KMS-11 (cell line): ENCODE results near the gene ZNF560.
"Not testable (repeated sequence)": the region's sequence is repeated elsewhere in the genome, so short reads cannot be mapped to it uniquely, and the experiment has no call there.

Source experiments
- H2AFZ ChIP-seq: fragments of 200-600 bp; sonication (generic); 2 replicates; pipeline ENCODE4 v1.6.1; 2016; ENCODE audit warnings: antibody characterized with exemption, mixed run types, low read depth
- H3K27ac ChIP-seq: fragments of 200-600 bp; sonication (generic); 2 replicates; pipeline ENCODE4 v1.6.1; 2016; ENCODE audit warnings: mild to moderate bottlenecking, mixed run types
- H3K27me3 ChIP-seq: fragments of 200-600 bp; sonication (generic); 2 replicates; pipeline ENCODE4 v1.6.1; 2017; ENCODE audit warnings: mild to moderate bottlenecking, low read depth, mixed run types, moderate library complexity; ENCODE audit not compliant: insufficient read depth
- H3K36me3 ChIP-seq: fragments of 200-600 bp; sonication (generic); 2 replicates; pipeline ENCODE4 v1.6.1; 2017; ENCODE audit warnings: mild to moderate bottlenecking, mixed run types; ENCODE audit not compliant: insufficient read depth
- H3K4me1 ChIP-seq: fragments of 200-600 bp; sonication (generic); 2 replicates; pipeline ENCODE4 v1.6.1; 2016; ENCODE audit warnings: mild to moderate bottlenecking, low read depth, mixed run types; ENCODE audit not compliant: poor library complexity, severe bottlenecking
- H3K4me2 ChIP-seq: fragments of 200-600 bp; sonication (generic); 2 replicates; pipeline ENCODE4 v1.7.0; 2016; ENCODE audit warnings: mild to moderate bottlenecking, mixed run types
- H3K4me3 ChIP-seq: fragments of 200-600 bp; sonication (generic); IDR thresholded peaks from 2 replicates; pipeline ENCODE4 v1.6.1; 2017; ENCODE audit warnings: low read depth, low read length, mixed read lengths; ENCODE audit not compliant: insufficient read depth
- H3K79me2 ChIP-seq: fragments of 200-600 bp; sonication (generic); 2 replicates; pipeline ENCODE4 v1.6.1; 2016; ENCODE audit warnings: low read depth, mixed run types; ENCODE audit not compliant: insufficient read depth
- H3K9ac ChIP-seq: fragments of 200-600 bp; sonication (generic); 2 replicates; pipeline ENCODE4 v1.6.1; 2016; ENCODE audit warnings: mild to moderate bottlenecking, mixed run types
- H4K20me1 ChIP-seq: fragments of 200-600 bp; sonication (generic); 2 replicates; pipeline ENCODE4 v1.6.1; 2016; ENCODE audit warnings: mild to moderate bottlenecking, mixed run types; ENCODE audit not compliant: insufficient read depth
- CTCF ChIP-seq: fragments of 200-600 bp; sonication (generic); conservative IDR thresholded peaks from 2 replicates; pipeline ENCODE4 v1.6.1; 2017; ENCODE audit warnings: low read depth, mild to moderate bottlenecking, antibody characterized with exemption, low read length, moderate library complexity, mixed read lengths

ZNF560 gene

DNA sequence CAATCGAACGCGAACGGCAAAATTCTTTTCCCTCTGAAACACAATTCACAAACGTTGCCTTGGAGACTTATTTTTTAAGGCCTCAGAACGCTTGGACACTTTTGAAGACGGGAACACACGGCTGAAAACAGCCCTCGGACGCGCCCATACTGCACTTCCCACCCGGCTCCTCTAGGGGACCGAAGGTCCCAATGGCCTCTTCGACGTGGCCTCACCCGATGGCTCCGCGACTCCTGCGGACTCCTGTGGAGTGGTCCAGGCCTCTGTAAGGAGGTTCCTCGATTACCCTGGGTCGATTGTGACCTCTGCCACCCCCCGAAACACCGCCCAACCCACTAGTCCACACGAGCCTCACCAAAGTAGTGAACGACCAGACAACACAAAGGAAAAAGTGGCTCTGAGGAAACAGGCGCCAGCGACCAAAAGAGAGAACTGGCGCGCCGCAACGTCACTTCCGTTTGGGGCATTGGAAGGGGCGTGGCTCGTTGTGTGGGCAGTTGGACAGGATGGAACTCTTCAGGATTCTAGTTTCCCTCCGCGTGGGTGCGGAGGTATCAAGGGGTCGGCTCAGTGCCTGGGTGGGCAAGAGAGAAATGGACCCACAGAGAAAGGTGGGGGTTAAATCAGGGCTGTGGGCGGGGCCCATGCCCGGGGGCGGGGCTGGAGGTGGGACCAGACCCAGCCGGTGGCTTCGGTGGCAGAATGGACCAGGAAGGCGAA is at the start of gene ZNF560:
TSS of gene ZNF560 (minus strand) at position 434 of the 720 bp plus-strand sequence. CDS start 23,303 bp downstream, outside the sequence.
- TF ChIP-seq CTCF: no peak
- Histone ChIP-seq H3K4me1 (no peaks in the 10 kb centered on the region), H4K20me1 (no peaks in the 10 kb centered on the region), H3K79me2 (no peaks in the 10 kb centered on the region), H3K36me3 (no peaks in the 10 kb centered on the region), H2AFZ (no peak within 1 kb of the TSS), H3K9ac (no peak within 1 kb of the TSS), H3K27me3 (no peaks in the 10 kb centered on the region), H3K27ac (no peak within 1 kb of the TSS), H3K4me3 (no peak within 1 kb of the TSS), H3K4me2 (no peak within 1 kb of the TSS)

DNA sequence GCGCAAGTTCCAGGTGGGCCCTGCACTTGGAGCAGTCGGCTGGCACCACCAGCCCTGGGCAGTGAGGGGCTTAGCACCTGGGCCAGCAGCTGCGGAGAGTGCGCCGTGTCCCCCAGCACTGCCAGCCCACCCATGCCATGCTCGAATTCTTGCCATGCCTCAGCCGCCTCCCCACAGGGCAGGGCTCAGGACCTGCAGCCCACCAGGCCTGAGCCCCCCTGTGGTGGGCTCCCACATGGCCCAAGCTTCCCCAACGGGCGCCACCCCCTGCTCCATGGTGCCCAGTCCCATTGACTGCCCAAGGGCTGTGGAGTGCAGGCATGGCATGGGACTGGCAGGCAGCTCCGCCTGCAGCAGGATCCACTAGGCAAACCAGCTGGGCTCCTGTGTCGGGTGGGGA is 49.5 kb upstream of the ZNF560 start:
- Histone ChIP-seq H3K9ac (no peak overlapping the region), H3K27ac (no peak overlapping the region), H3K4me2 (no peak overlapping the region), H2AFZ (no peak overlapping the region), H3K27me3 (no peaks in the 10 kb centered on the region), H3K36me3 (no peaks in the 10 kb centered on the region), H3K79me2 (no peaks in the 10 kb centered on the region), H3K4me3 (no peak overlapping the region), H3K4me1 (no peaks in the 10 kb centered on the region), H4K20me1 (no peaks in the 10 kb centered on the region)
- no peak for TF ChIP-seq CTCF

- not testable (repeated sequence) for H4K20me1 ChIP-seq
Measured at GRCh38 chr19:9541281-9541680, 42.9 kb upstream of the ZNF560 start.

GRCh38 chr19:9539921-9540320 is 41.5 kb upstream of the ZNF560 start:
- H2AFZ ChIP-seq, H3K4me2 ChIP-seq, H3K36me3 ChIP-seq, H4K20me1 ChIP-seq, H3K4me1 ChIP-seq, H3K9ac ChIP-seq, H3K4me3 ChIP-seq, H3K79me2 ChIP-seq, H3K27me3 ChIP-seq, H3K27ac ChIP-seq: not testable (repeated sequence)

More at GRCh38 chr19:9541281-9541680, 42.9 kb upstream of the ZNF560 start:
- H3K4me3 ChIP-seq, H3K27ac ChIP-seq, H3K27me3 ChIP-seq, H3K9ac ChIP-seq, H3K4me2 ChIP-seq, H3K4me1 ChIP-seq, H3K36me3 ChIP-seq, H3K79me2 ChIP-seq, H2AFZ ChIP-seq: not testable (repeated sequence)

GRCh38 chr19:9539201-9539600 is 40.8 kb upstream of the ZNF560 start:
- H3K4me2 ChIP-seq, H3K36me3 ChIP-seq, H3K4me1 ChIP-seq, H3K27me3 ChIP-seq, H3K27ac ChIP-seq, H3K4me3 ChIP-seq, H3K79me2 ChIP-seq, H2AFZ ChIP-seq, H3K9ac ChIP-seq, H4K20me1 ChIP-seq: not testable (repeated sequence)
